DND-41 (cell line): ENCODE results near the gene SH3TC2.

Source experiments
- ATAC-seq: fragments of 200-7000 bp; cut with Tn5 transposase; 3 replicates; pipeline ENCODE4 v1.9.1; 2021; ENCODE audit warnings: low read depth; ENCODE audit not compliant: insufficient read depth
- DNase-seq: peaks from one replicate; pipeline ENCODE4 v3.0.0-alpha.2; 2020
- H2AFZ ChIP-seq: 2 replicates; pipeline ENCODE4 v1.6.0; 2012; ENCODE audit warnings: low read depth, low read length
- H3K27ac ChIP-seq: 2 replicates; pipeline ENCODE4 v1.5.1; 2012; ENCODE audit warnings: low read length, inconsistent platforms
- H3K27me3 ChIP-seq: fragments of 200-600 bp; sonication (generic); 2 replicates; pipeline ENCODE4 v1.6.0; 2012; ENCODE audit warnings: low read length, mild to moderate bottlenecking, inconsistent platforms; ENCODE audit not compliant: insufficient read depth, poor library complexity
- H3K36me3 ChIP-seq: 2 replicates; pipeline ENCODE4 v1.5.1; 2012; ENCODE audit warnings: low read length, inconsistent platforms; ENCODE audit not compliant: insufficient read depth
- H3K4me1 ChIP-seq: 2 replicates; pipeline ENCODE4 v1.5.1; 2012; ENCODE audit warnings: mild to moderate bottlenecking, low read length; ENCODE audit not compliant: insufficient read depth
- H3K4me2 ChIP-seq: 2 replicates; pipeline ENCODE4 v1.6.0; 2012; ENCODE audit warnings: mild to moderate bottlenecking, moderate library complexity, low read length, inconsistent platforms; ENCODE audit not compliant: insufficient read depth
- H3K4me3 ChIP-seq, 2 experiments: fragments of 200-600 bp in 1 of 2; shearing (Covaris generic) in 1 of 2; 2 replicates each; pipeline ENCODE4 v1.5.1; 2012 to 2016; ENCODE audit warnings: inconsistent platforms in 2 of 2, low read length in 2 of 2, mild to moderate bottlenecking in 2 of 2, low read depth in 1 of 2, moderate library complexity in 1 of 2
- H3K79me2 ChIP-seq: 2 replicates; pipeline ENCODE4 v1.6.0; 2012; ENCODE audit warnings: low read length, inconsistent platforms; ENCODE audit not compliant: insufficient read depth
- H3K9ac ChIP-seq: 2 replicates; pipeline ENCODE4 v1.6.0; 2012; ENCODE audit warnings: low read depth, mild to moderate bottlenecking, inconsistent platforms, low read length, moderate library complexity
- H3K9me3 ChIP-seq: 2 replicates; pipeline ENCODE4 v1.5.1; 2012; ENCODE audit warnings: low read length, moderate library complexity, mild to moderate bottlenecking, inconsistent platforms; ENCODE audit not compliant: insufficient read depth, severe bottlenecking
- H4K20me1 ChIP-seq: 2 replicates; pipeline ENCODE4 v1.6.0; 2012; ENCODE audit warnings: low read length; ENCODE audit not compliant: insufficient read depth
- CTCF ChIP-seq: IDR thresholded peaks from 2 replicates; pipeline ENCODE4 v1.5.1; 2012; ENCODE audit warnings: borderline replicate concordance, low read length, moderate library complexity, mild to moderate bottlenecking; ENCODE audit not compliant: poor library complexity, severe bottlenecking; ENCODE audit errors: extremely low read depth
- EZH2 ChIP-seq: IDR thresholded peaks from 3 replicates; pipeline ENCODE4 v1.6.1; 2012; ENCODE audit warnings: borderline replicate concordance, low read depth, mild to moderate bottlenecking, moderate library complexity, low read length, inconsistent platforms; ENCODE audit not compliant: severe bottlenecking

Gene SH3TC2

GRCh38 chr5:148993283-148993936, 69.5 kb downstream of the SH3TC2 start:
- TF ChIP-seq EZH2 = no peak
- TF ChIP-seq CTCF = no peak
- Histone ChIP-seq H3K79me2 (no peaks in the 10 kb centered on the region), H3K27me3 (no peaks in the 10 kb centered on the region), H3K9me3 (no peaks in the 10 kb centered on the region), H4K20me1 (no peaks in the 10 kb centered on the region), H3K9ac (no peak overlapping the region), H3K4me1 (no peaks in the 10 kb centered on the region), H2AFZ (no peak overlapping the region), H3K4me2 (no peak overlapping the region), H3K36me3 (no peaks in the 10 kb centered on the region), H3K27ac (no peak overlapping the region), H3K4me3 (no peak overlapping the region)
- ATAC-seq (no peak), DNase-seq (no peak)

- ATAC-seq = no peak
- no peak for TF ChIP-seq CTCF
- TF ChIP-seq EZH2 = no peak
These were observed 70.6 kb downstream of the SH3TC2 start for GRCh38 chr5:148992265-148992664.

GRCh38 chr5:148991566-148991965, 71.3 kb downstream of the SH3TC2 start:
- H3K27me3 ChIP-seq = no peaks in the 10 kb centered on the region
- no peak for TF ChIP-seq CTCF
- no peaks in the 10 kb centered on the region for H3K4me1 ChIP-seq
- H2AFZ ChIP-seq = no peak overlapping the region
- no peaks in the 10 kb centered on the region for H3K36me3 ChIP-seq
- no peak overlapping the region for H3K27ac ChIP-seq
- H4K20me1 ChIP-seq = no peaks in the 10 kb centered on the region
- no peak for ATAC-seq
- no peaks in the 10 kb centered on the region for H3K79me2 ChIP-seq
- H3K9me3 ChIP-seq = no peaks in the 10 kb centered on the region
- H3K9ac ChIP-seq = no peak overlapping the region
- no peak for DNase-seq
- no peak overlapping the region for H3K4me3 ChIP-seq
- no peak overlapping the region for H3K4me2 ChIP-seq

More at GRCh38 chr5:148992265-148992664, 70.6 kb downstream of the SH3TC2 start:
- Histone ChIP-seq H3K27ac (no peak overlapping the region), H3K79me2 (no peaks in the 10 kb centered on the region), H3K9me3 (no peaks in the 10 kb centered on the region), H4K20me1 (no peaks in the 10 kb centered on the region), H2AFZ (no peak overlapping the region), H3K4me3 (no peak overlapping the region), H3K9ac (no peak overlapping the region), H3K36me3 (no peaks in the 10 kb centered on the region), H3K4me2 (no peak overlapping the region), H3K27me3 (no peaks in the 10 kb centered on the region), H3K4me1 (no peaks in the 10 kb centered on the region)
- DNase-seq = no peak
